Gastroesophageal sphincter (tissue), 2 donors: ENCODE measurements around the gene SLC27A2.

Experiments
- POLR2A ChIP-seq, 2 donors: fragments of 450-650 bp; IDR thresholded peaks; one replicate each; pipeline ENCODE4 v1.6.1; 2017; ENCODE audit warnings: antibody characterized with exemption in 2 of 2, mild to moderate bottlenecking in 2 of 2, moderate library complexity in 1 of 2
- POLR2AphosphoS5 ChIP-seq: sonication (generic); formaldehyde crosslinking; IDR thresholded peaks from one replicate; pipeline ENCODE4 v1.6.1; 2017; ENCODE audit warnings: antibody characterized with exemption

DNA sequence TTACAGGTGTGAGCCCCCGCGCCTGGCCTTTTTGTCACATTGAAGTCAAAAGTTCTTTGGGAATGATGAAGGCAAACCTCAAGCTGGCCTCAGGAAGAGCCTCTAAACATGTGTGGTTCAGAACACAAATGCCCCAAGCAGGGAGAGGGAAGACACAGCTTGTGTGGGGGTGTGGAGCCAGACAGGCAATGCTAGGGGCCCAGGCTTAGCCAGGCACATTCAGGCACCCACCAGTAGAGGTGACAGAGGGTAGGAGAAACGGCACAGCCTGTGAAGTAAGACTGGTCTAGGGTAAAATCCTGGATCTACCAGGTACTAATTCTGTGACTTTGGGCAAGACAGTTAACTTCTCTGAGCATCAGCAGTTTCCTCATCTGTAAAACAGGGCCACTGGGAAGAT lies 80.0 kb downstream of the SLC27A2 start:
- no peak for TF ChIP-seq POLR2AphosphoS5
- no peak for TF ChIP-seq POLR2A (IDR thresholded peaks at IDR 0.05)
